GM18505 (cell line): Measurements from ENCODE around the gene NUP54.

Source experiments
- ATAC-seq: cut with Tn5 transposase; IDR thresholded peaks from one replicate; pipeline ENCODE4 v1.9.1; 2021; ENCODE audit not compliant: unreplicated experiment
- POLR2A ChIP-seq: IDR thresholded peaks from 4 replicates; pipeline ENCODE4 v1.6.1; 2011; ENCODE audit warnings: borderline replicate concordance; ENCODE audit not compliant: insufficient read depth, insufficient read length; ENCODE audit errors: extremely low read depth

NUP54 gene

GRCh38 chr4:76148142-76148865 is at the start of gene NUP54:
TSS of gene NUP54 (minus strand) at chr4:76148397. CDS start at chr4:76148374, 23 bp downstream.
- peak; percentile 99 for ATAC-seq
- peak; percentile 85 for TF ChIP-seq POLR2A

- TF ChIP-seq POLR2A: no peak
- ATAC-seq: no peak
These were observed 49.0 kb upstream of the NUP54 start for GRCh38 chr4:76197031-76197743.

GRCh38 chr4:76196376-76196775 is 48.2 kb upstream of the NUP54 start:
- ATAC-seq: no peak

GRCh38 chr4:76195326-76195725 is 47.1 kb upstream of the NUP54 start:
- TF ChIP-seq POLR2A: no peak
- no peak for ATAC-seq

More at GRCh38 chr4:76196376-76196775, 48.2 kb upstream of the NUP54 start:
- TF ChIP-seq POLR2A: no peak

GRCh38 chr4:76194325-76194724 is 46.1 kb upstream of the NUP54 start:
- TF ChIP-seq POLR2A: no peak
- ATAC-seq: no peak

- ATAC-seq: no peak
- no peak for TF ChIP-seq POLR2A
These were observed 44.0 kb upstream of the NUP54 start for GRCh38 chr4:76192236-76192635.

GRCh38 chr4:76188557-76188956 is 40.4 kb upstream of the NUP54 start:
- no peak for ATAC-seq

GRCh38 chr4:76188149-76188548 is 40.0 kb upstream of the NUP54 start:
- ATAC-seq: no peak
- TF ChIP-seq POLR2A: no peak

More at GRCh38 chr4:76188557-76188956, 40.4 kb upstream of the NUP54 start:
- no peak for TF ChIP-seq POLR2A

- ATAC-seq: no peak
These were observed 39.0 kb upstream of the NUP54 start for GRCh38 chr4:76187152-76187551.

GRCh38 chr4:76182463-76182862 is 34.3 kb upstream of the NUP54 start:
- TF ChIP-seq POLR2A: no peak
- ATAC-seq: no peak

More at GRCh38 chr4:76187152-76187551, 39.0 kb upstream of the NUP54 start:
- TF ChIP-seq POLR2A: no peak

- no peak for TF ChIP-seq POLR2A
- ATAC-seq: peak; percentile 82
These were observed 31.5 kb upstream of the NUP54 start for GRCh38 chr4:76179398-76180318.

GRCh38 chr4:76178296-76178695 is 30.1 kb upstream of the NUP54 start:
- TF ChIP-seq POLR2A: no peak
- no peak for ATAC-seq

- ATAC-seq: no peak
- TF ChIP-seq POLR2A: no peak
These were observed 29.5 kb upstream of the NUP54 start for GRCh38 chr4:76177709-76178108.
